Panc1 (cell line): ENCODE data around the gene ENHO. TPM values are rescaled to one million over a fixed set of nuclear protein-coding genes. Genes with fewer than 3 reads are reported as not detected.
A peak's percentile ranks its signal among the peaks of the same experiment; 100 is the strongest.

ENCODE experiments used
- ATAC-seq: fragments of 200-7000 bp; cut with Tn5 transposase; 2 replicates; pipeline ENCODE4 v1.9.1; 2020; ENCODE audit warnings: mild to moderate bottlenecking, moderate library complexity
- BruUV-seq: library from RNA; stranded (reverse); fragments of 400-500 nt; replicated peaks from 2 replicates; lab custom pipeline; 2021; lab: Mats Ljungman, UMichigan
- CTCF ChIA-PET: fragments of 300-600 bp; sonication (Branson Sonifier 250); formaldehyde crosslinking; loops from one replicate; lab custom pipeline; 2022; ENCODE audit warnings: antibody characterized with exemption; lab: Charles Lee
- POLR2A ChIA-PET: fragments of 300-600 bp; sonication (Branson Sonifier 250); formaldehyde crosslinking; loops from one replicate; lab custom pipeline; 2022; ENCODE audit warnings: antibody characterized with exemption; lab: Charles Lee
- DNase-seq: peaks from one replicate; pipeline ENCODE4 v3.0.0-alpha.2; 2010; ENCODE audit warnings: low read depth, low spot score
- H3K27ac ChIP-seq: 2 replicates; pipeline ENCODE4 v1.5.1; 2011; ENCODE audit warnings: mild to moderate bottlenecking, low read length, inconsistent platforms
- H3K27me3 ChIP-seq: fragments of 200-500 bp; sonication (Bioruptor generic); 2 replicates; pipeline ENCODE4 v1.6.0; 2014; ENCODE audit warnings: low read length, inconsistent platforms; ENCODE audit not compliant: control insufficient read depth, insufficient read depth
- H3K36me3 ChIP-seq: fragments of 200-500 bp; sonication (Bioruptor generic); 2 replicates; pipeline ENCODE4 v1.5.1; 2014; ENCODE audit warnings: inconsistent platforms, mild to moderate bottlenecking, low read length, moderate library complexity; ENCODE audit not compliant: control insufficient read depth, insufficient read depth
- H3K4me1 ChIP-seq: 2 replicates; pipeline ENCODE4 v1.5.1; 2011; ENCODE audit warnings: inconsistent platforms, mild to moderate bottlenecking, low read length, moderate library complexity; ENCODE audit not compliant: control insufficient read depth, insufficient read depth
- H3K4me3 ChIP-seq, 2 experiments: 2 replicates each; pipeline ENCODE4 v1.5.1; 2011 to 2012; ENCODE audit warnings: low read depth in 2 of 2, low read length in 2 of 2, mild to moderate bottlenecking in 2 of 2, inconsistent platforms in 1 of 2, moderate library complexity in 1 of 2
- H3K9me3 ChIP-seq: fragments of 200-500 bp; sonication (Bioruptor generic); 2 replicates; pipeline ENCODE4 v1.5.1; 2014; ENCODE audit warnings: low read depth, mild to moderate bottlenecking, inconsistent platforms, low read length, moderate library complexity; ENCODE audit not compliant: control insufficient read depth, insufficient read depth
- CTCF ChIP-seq: fragments of 450-650 bp; IDR thresholded peaks from 2 replicates; pipeline ENCODE4 v1.5.1; 2017; ENCODE audit warnings: mild to moderate bottlenecking
- POLR2AphosphoS5 ChIP-seq: IDR thresholded peaks from 2 replicates; pipeline ENCODE4 v1.6.1; 2012; ENCODE audit warnings: mild to moderate bottlenecking, low read depth, low read length, moderate library complexity
- REST ChIP-seq, 2 experiments: IDR thresholded peaks; 2 replicates each; pipeline ENCODE4 v1.6.1; 2011 to 2012; ENCODE audit warnings: low read depth in 2 of 2, control low read depth in 1 of 2, low read length in 1 of 2, mild to moderate bottlenecking in 1 of 2, moderate library complexity in 1 of 2; ENCODE audit not compliant: insufficient read depth in 1 of 2
- SIN3A ChIP-seq: IDR thresholded peaks from 2 replicates; pipeline ENCODE4 v1.6.1; 2012; ENCODE audit warnings: low read depth, mild to moderate bottlenecking, low read length, moderate library complexity, borderline replicate concordance; ENCODE audit not compliant: insufficient read depth
- TCF7L2 ChIP-seq: IDR thresholded peaks from 2 replicates; pipeline ENCODE4 v1.6.1; 2011; ENCODE audit warnings: mild to moderate bottlenecking, low read depth, low read length, inconsistent platforms
- in situ Hi-C: cut with HindIII; loops from 2 replicates; pipeline ENCODE4 v1.10.0; 2016; ENCODE audit warnings: low sequenced_read_pairs, low pct_unique_long_range_greater_than_20kb
- intact Hi-C: fragments of 100-400 bp; cut with micrococcal nuclease; formaldehyde crosslinking; loops from one replicate; pipeline ENCODE4 v1.10.0; 2022; ENCODE audit not compliant: unreplicated experiment
- total RNA-seq: library from RNA; stranded (reverse); gene quantifications from one replicate; pipeline ENCODE4 v1.2.1, GENCODE V29; 2021; ENCODE audit not compliant: unreplicated experiment

ENHO gene
- total RNA-seq, 1 experiment from 2014 or later, result 7.2 TPM

GRCh38 chr9:34546834-34547827 is 24.3 kb upstream of the ENHO start:
- in situ Hi-C loops (no loop called here), intact Hi-C loops (loop anchor here (2.0 to 5.0 kb wide), 2 partner anchors 110 to 145 kb away; no protein-coding TSS in a partner anchor)
- ChIA-PET CTCF (interaction anchor here (0.6 to 1.3 kb wide), 11 partner anchors 28 to 491 kb away, joined by 3 to 24 read pairs (median 4); no protein-coding TSS in a partner anchor), POLR2A (interaction anchor here (0.7 kb wide), 1 partner anchor 37 kb away, joined by 3 read pairs; no protein-coding TSS in a partner anchor)
- Histone ChIP-seq H3K4me3 (no peak overlapping the region), H3K27me3 (0 out of 2 replicates have a peak, but pooled peaks cover 2% of the 10 kb centered on the region), H3K27ac (no peak overlapping the region), H3K4me1 (no peaks in the 10 kb centered on the region), H3K9me3 (no peaks in the 10 kb centered on the region), H3K36me3 (no peaks in the 10 kb centered on the region)
- peak; percentile 75 for ATAC-seq
- DNase-seq, result no peak
- TF ChIP-seq SIN3A, result no peak
- no peak for TF ChIP-seq POLR2AphosphoS5
- TF ChIP-seq CTCF, result no peak
- TF ChIP-seq TCF7L2, result no peak
- no peak for TF ChIP-seq REST (IDR thresholded peaks at IDR 0.05; ENCODE audit: insufficient read depth in 1 of 2, low read depth in 2 of 2, low read length in 1 of 2)
- no TSS peak for BruUV-seq

GRCh38 chr9:34546102-34546833 is 23.5 kb upstream of the ENHO start:
- no peak for DNase-seq
- ATAC-seq, result no peak
- no TSS peak for BruUV-seq
- Histone ChIP-seq H3K27ac (no peak overlapping the region), H3K9me3 (no peaks in the 10 kb centered on the region), H3K27me3 (0 out of 2 replicates have a peak, but pooled peaks cover 2% of the 10 kb centered on the region), H3K4me1 (no peaks in the 10 kb centered on the region), H3K4me3 (no peak overlapping the region), H3K36me3 (no peaks in the 10 kb centered on the region)
- in situ Hi-C loops (no loop called here), intact Hi-C loops (loop anchor here (2.0 to 5.0 kb wide), 2 partner anchors 109 to 144 kb away; no protein-coding TSS in a partner anchor)
- POLR2A ChIA-PET, result no interaction called here
- CTCF ChIA-PET, result interaction anchor here (0.9 kb wide), 1 partner anchor 44 kb away, joined by 3 read pairs; no protein-coding TSS in a partner anchor
- no peak for TF ChIP-seq SIN3A
- TF ChIP-seq POLR2AphosphoS5, result no peak
- no peak for TF ChIP-seq CTCF
- TF ChIP-seq REST (IDR thresholded peaks at IDR 0.05; ENCODE audit: insufficient read depth in 1 of 2, low read depth in 2 of 2, low read length in 1 of 2), result no peak
- no peak for TF ChIP-seq TCF7L2
